ENCODE results near the gene CLDN24. TPM values are rescaled to one million over a fixed set of nuclear protein-coding genes. Genes with fewer than 3 reads are reported as not detected.
A peak's percentile ranks its signal among the peaks of the same experiment; 100 is the strongest.

CLDN24 gene
- not detected in 2 replicates for total RNA-seq (ENCODE audit: low replicate concordance)

DNA sequence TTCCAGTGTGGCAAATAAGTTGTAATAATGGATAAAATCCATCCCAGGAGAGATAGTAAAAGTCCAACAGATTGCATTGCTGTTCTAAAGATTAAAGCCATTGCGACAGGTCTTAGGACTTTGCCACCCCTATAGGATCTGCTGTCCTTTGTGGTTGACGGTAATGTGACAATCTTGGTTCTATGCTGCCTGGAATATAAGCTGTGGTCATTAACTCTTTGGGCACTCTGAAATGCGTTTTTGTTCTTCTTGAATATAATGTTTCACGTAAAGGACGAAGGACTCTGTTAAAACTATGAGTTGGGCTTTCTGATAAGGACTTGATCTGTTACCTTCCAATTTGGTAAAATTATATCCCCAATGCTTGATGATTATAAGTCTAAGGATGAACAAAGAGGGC is at the start of gene CLDN24:
CLDN24 (minus strand) TSS at position 101 of the 400 bp plus-strand sequence; CDS start at position 101, 0 bp downstream.
- no peaks in the 10 kb centered on the region for H3K27me3 ChIP-seq
- H3K4me2 ChIP-seq: peak within 1 kb of the TSS; percentile 27
- Mint-ChIP-seq H3K27ac (no peak within 1 kb of the TSS), H3K4me1 (no peaks in the 10 kb centered on the region), H3K9me3 (peaks cover 5% of the 10 kb centered on the region), H3K27me3 (ENCODE audit: insufficient read depth, low read depth) (peaks cover 5% of the 10 kb centered on the region), H3K4me3 (no peak within 1 kb of the TSS), H3K36me3 (peaks cover 8% of the 10 kb centered on the region)
- H2AFZ ChIP-seq (replicated peaks): no peak within 1 kb of the TSS
- H3K36me3 ChIP-seq: no peaks in the 10 kb centered on the region
- DNase-seq (ENCODE audit: low spot score): no peak
- TF ChIP-seq, protein P1, sequence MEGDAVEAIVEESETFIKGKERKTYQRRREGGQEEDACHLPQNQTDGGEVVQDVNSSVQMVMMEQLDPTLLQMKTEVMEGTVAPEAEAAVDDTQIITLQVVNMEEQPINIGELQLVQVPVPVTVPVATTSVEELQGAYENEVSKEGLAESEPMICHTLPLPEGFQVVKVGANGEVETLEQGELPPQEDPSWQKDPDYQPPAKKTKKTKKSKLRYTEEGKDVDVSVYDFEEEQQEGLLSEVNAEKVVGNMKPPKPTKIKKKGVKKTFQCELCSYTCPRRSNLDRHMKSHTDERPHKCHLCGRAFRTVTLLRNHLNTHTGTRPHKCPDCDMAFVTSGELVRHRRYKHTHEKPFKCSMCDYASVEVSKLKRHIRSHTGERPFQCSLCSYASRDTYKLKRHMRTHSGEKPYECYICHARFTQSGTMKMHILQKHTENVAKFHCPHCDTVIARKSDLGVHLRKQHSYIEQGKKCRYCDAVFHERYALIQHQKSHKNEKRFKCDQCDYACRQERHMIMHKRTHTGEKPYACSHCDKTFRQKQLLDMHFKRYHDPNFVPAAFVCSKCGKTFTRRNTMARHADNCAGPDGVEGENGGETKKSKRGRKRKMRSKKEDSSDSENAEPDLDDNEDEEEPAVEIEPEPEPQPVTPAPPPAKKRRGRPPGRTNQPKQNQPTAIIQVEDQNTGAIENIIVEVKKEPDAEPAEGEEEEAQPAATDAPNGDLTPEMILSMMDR (IDR thresholded peaks at IDR 0.05): no peak
- TF ChIP-seq EZH2phosphoT487 (IDR thresholded peaks at IDR 0.05) (no peak), EZH2 (IDR thresholded peaks at IDR 0.05) (no peak)
- H3K79me2 ChIP-seq (ENCODE audit: low read depth): no peaks in the 10 kb centered on the region
- no peak within 1 kb of the TSS for H3K4me3 ChIP-seq
- H3K9me3 ChIP-seq (ENCODE audit: low read depth): no peaks in the 10 kb centered on the region
- H3K27ac ChIP-seq: no peak within 1 kb of the TSS
- H3K9ac ChIP-seq: no peak within 1 kb of the TSS
- H3K4me1 ChIP-seq: peaks cover 14% of the 10 kb centered on the region
- H4K20me1 ChIP-seq (ENCODE audit: low read depth): no peaks in the 10 kb centered on the region
- H3F3A ChIP-seq (ENCODE audit: low read depth): peaks cover 9% of the 10 kb centered on the region

DNA sequence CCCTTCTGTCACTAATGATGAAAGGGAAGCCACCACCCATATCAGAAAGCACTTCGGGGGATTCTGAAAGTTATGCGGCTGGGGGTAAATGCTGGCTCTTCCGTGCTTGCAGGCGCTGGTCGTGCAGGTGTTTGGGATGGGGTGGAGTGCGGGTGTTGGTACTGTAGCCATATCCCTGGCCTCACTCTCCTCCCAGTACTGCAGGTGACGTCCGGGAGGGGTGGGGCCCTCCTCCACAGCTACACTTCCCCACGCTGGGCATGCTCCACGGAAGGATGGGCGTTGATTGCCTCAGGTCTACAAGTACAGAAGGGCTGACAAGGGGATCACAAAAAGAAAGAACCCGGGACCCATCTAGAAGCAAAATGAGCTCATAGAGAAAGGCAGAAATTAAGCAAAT is 48.6 kb upstream of the CLDN24 start:
- H3K36me3 ChIP-seq: no peaks in the 10 kb centered on the region
- Mint-ChIP-seq H3K4me1 (peaks cover 12% of the 10 kb centered on the region), H3K27ac (no peak overlapping the region), H3K9me3 (peaks cover 30% of the 10 kb centered on the region), H3K27me3 (ENCODE audit: insufficient read depth, low read depth) (peaks cover 4% of the 10 kb centered on the region), H3K36me3 (peaks cover 2% of the 10 kb centered on the region), H3K4me3 (no peak overlapping the region)
- no peak overlapping the region for H3K4me2 ChIP-seq
- H3K4me1 ChIP-seq: peaks cover 10% of the 10 kb centered on the region
- no peaks in the 10 kb centered on the region for H3K9me3 ChIP-seq (ENCODE audit: low read depth)
- H3F3A ChIP-seq (ENCODE audit: low read depth): peaks cover 10% of the 10 kb centered on the region
- no peak overlapping the region for H3K4me3 ChIP-seq
- DNase-seq (ENCODE audit: low spot score): no peak
- H4K20me1 ChIP-seq (ENCODE audit: low read depth): no peaks in the 10 kb centered on the region
- H3K9ac ChIP-seq: no peak overlapping the region
- H3K79me2 ChIP-seq (ENCODE audit: low read depth): no peaks in the 10 kb centered on the region
- no peak for TF ChIP-seq EZH2 (IDR thresholded peaks at IDR 0.05)
- TF ChIP-seq, protein P1 (IDR thresholded peaks at IDR 0.05): no peak
- no peak overlapping the region for H2AFZ ChIP-seq (replicated peaks)
- H3K27me3 ChIP-seq: no peaks in the 10 kb centered on the region
- no peak overlapping the region for H3K27ac ChIP-seq

DNA sequence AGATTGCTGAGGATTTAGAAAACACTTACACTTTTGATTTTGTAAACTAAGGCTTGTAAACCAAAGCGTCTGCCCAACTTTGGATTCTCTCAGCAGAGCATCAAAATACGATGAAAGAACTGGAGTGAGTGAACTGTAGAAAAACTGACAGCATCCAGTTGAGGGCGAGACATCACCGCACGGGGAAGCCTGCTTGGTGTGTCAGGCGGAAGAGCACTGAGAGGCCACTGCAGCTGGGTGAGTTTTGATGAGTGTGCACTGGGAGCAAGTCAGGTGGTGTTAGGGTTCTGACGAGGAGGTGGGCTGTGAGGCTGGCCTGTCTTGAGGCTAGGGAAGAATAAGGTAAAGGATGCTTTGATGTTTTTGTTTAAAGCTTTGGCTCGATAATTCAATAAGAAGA is 46.8 kb upstream of the CLDN24 start:
- Histone ChIP-seq H3K9me3 (ENCODE audit: low read depth) (no peaks in the 10 kb centered on the region), H2AFZ (replicated peaks) (no peak overlapping the region), H3K4me3 (no peak overlapping the region), H3F3A (ENCODE audit: low read depth) (no peaks in the 10 kb centered on the region), H3K36me3 (no peaks in the 10 kb centered on the region), H4K20me1 (ENCODE audit: low read depth) (no peaks in the 10 kb centered on the region), H3K9ac (no peak overlapping the region), H3K79me2 (ENCODE audit: low read depth) (no peaks in the 10 kb centered on the region), H3K27me3 (no peaks in the 10 kb centered on the region), H3K4me1 (peaks cover 9% of the 10 kb centered on the region), H3K4me2 (no peak overlapping the region), H3K27ac (no peak overlapping the region)
- Mint-ChIP-seq H3K4me3 (no peak overlapping the region), H3K27me3 (ENCODE audit: insufficient read depth, low read depth) (peaks cover 6% of the 10 kb centered on the region), H3K36me3 (no peaks in the 10 kb centered on the region), H3K9me3 (peaks cover 19% of the 10 kb centered on the region), H3K4me1 (peaks cover 13% of the 10 kb centered on the region), H3K27ac (no peak overlapping the region)
- no peak for DNase-seq (ENCODE audit: low spot score)
- TF ChIP-seq EZH2 (IDR thresholded peaks at IDR 0.05): no peak

GRCh38 chr4:183366206-183366835 is 44.1 kb upstream of the CLDN24 start:
- TF ChIP-seq EZH2 (IDR thresholded peaks at IDR 0.05) (no peak), EZH2phosphoT487 (IDR thresholded peaks at IDR 0.05) (no peak)
- TF ChIP-seq, protein P1 (IDR thresholded peaks at IDR 0.05): no peak

More at GRCh38 chr4:183366206-183366835, 44.1 kb upstream of the CLDN24 start:
- Mint-ChIP-seq H3K27ac (no peak overlapping the region), H3K9me3 (peaks cover 2% of the 10 kb centered on the region), H3K4me3 (peak overlapping the region; percentile 2), H3K27me3 (ENCODE audit: insufficient read depth, low read depth) (peaks cover 4% of the 10 kb centered on the region), H3K4me1 (peaks cover 22% of the 10 kb centered on the region), H3K36me3 (no peaks in the 10 kb centered on the region)
- H3K27ac ChIP-seq: no peak overlapping the region
- H4K20me1 ChIP-seq (ENCODE audit: low read depth): no peaks in the 10 kb centered on the region
- no peaks in the 10 kb centered on the region for H3K27me3 ChIP-seq
- H3K79me2 ChIP-seq (ENCODE audit: low read depth): no peaks in the 10 kb centered on the region
- H3K4me2 ChIP-seq: no peak overlapping the region
- H3K4me3 ChIP-seq: no peak overlapping the region
- peak overlapping the region; percentile 57 for H2AFZ ChIP-seq (replicated peaks)
- no peaks in the 10 kb centered on the region for H3F3A ChIP-seq (ENCODE audit: low read depth)
- H3K9me3 ChIP-seq (ENCODE audit: low read depth): no peaks in the 10 kb centered on the region
- no peak for DNase-seq (ENCODE audit: low spot score)
- H3K4me1 ChIP-seq: peaks cover 9% of the 10 kb centered on the region
- H3K9ac ChIP-seq: no peak overlapping the region
- H3K36me3 ChIP-seq: no peaks in the 10 kb centered on the region
